GM21529 (cell line): Measurements from ENCODE around the gene CCDC116.
"Not testable (repeated sequence)": the region's sequence is repeated elsewhere in the genome, so short reads cannot be mapped to it uniquely, and the experiment has no call there.

Source experiments
- ATAC-seq: cut with Tn5 transposase; IDR thresholded peaks from one replicate; pipeline ENCODE4 v1.9.1; 2021; ENCODE audit not compliant: unreplicated experiment

Gene CCDC116

GRCh38 chr22:21678842-21679241, 46.3 kb downstream of the CCDC116 start:
- ATAC-seq = not testable (repeated sequence)

GRCh38 chr22:21679383-21679782, 46.8 kb downstream of the CCDC116 start:
- no peak for ATAC-seq

GRCh38 chr22:21680830-21681565, 48.4 kb downstream of the CCDC116 start:
- ATAC-seq = no peak

- no peak for ATAC-seq
Observed at GRCh38 chr22:21681566-21682370, 49.2 kb downstream of the CCDC116 start.

GRCh38 chr22:21682385-21683175, 50.0 kb downstream of the CCDC116 start:
- no peak for ATAC-seq

GRCh38 chr22:21683401-21683811, 50.8 kb downstream of the CCDC116 start:
- no peak for ATAC-seq

- ATAC-seq = no peak
Observed at GRCh38 chr22:21684492-21685163, 52.1 kb downstream of the CCDC116 start.

- ATAC-seq = no peak
Observed at GRCh38 chr22:21685164-21685513, 52.6 kb downstream of the CCDC116 start.

GRCh38 chr22:21686193-21686608, 53.6 kb downstream of the CCDC116 start:
- ATAC-seq = no peak
